ENCODE measurements around the gene SAMSN1. TPM values are rescaled to one million over a fixed set of nuclear protein-coding genes. Genes with fewer than 3 reads are reported as not detected.

The SAMSN1 gene
- total and polyA plus RNA-seq, 2 experiments from 2014 or later = 3.2 to 5.4 TPM

DNA sequence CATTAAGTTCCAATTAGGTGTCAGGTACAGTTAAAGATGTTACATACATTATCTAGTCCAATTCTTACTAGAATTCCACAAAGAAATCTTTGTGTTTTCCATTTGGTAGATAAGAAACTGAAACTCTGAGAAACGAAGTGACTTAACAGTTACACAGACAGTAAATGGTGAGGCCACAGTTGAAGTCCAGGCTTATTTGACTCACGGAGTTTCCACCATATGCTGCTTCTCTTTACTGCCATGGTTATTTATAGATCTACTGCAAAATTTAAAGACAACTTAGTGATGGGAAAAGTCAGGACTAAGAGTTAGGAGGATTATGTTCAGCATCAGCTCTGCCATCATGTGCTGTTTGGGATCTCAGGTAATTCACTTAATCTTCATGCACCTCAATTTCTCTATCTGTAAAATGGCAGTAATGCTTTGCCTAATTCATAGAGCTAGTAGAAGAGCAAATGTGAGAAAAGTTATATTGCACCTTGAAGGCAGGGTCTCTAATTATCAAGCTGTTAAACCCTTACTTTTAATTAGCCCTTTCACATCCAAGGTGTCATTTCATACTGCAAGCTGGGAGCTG lies 26.2 kb upstream of the SAMSN1 start (continued):
- TF ChIP-seq, protein P1, sequence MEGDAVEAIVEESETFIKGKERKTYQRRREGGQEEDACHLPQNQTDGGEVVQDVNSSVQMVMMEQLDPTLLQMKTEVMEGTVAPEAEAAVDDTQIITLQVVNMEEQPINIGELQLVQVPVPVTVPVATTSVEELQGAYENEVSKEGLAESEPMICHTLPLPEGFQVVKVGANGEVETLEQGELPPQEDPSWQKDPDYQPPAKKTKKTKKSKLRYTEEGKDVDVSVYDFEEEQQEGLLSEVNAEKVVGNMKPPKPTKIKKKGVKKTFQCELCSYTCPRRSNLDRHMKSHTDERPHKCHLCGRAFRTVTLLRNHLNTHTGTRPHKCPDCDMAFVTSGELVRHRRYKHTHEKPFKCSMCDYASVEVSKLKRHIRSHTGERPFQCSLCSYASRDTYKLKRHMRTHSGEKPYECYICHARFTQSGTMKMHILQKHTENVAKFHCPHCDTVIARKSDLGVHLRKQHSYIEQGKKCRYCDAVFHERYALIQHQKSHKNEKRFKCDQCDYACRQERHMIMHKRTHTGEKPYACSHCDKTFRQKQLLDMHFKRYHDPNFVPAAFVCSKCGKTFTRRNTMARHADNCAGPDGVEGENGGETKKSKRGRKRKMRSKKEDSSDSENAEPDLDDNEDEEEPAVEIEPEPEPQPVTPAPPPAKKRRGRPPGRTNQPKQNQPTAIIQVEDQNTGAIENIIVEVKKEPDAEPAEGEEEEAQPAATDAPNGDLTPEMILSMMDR (conservative IDR thresholded peaks at IDR 0.05; ENCODE audit: low read depth in 2 of 2) = no peak
- no peak for TF ChIP-seq EZH2 (IDR thresholded peaks at IDR 0.05; ENCODE audit: low read depth, unreplicated experiment)
- TF ChIP-seq CREB1 (CRISPR knock-in tag; IDR thresholded peaks at IDR 0.05; ENCODE audit: low read depth) = no peak
- TF ChIP-seq NANOG (IDR thresholded peaks at IDR 0.05; ENCODE audit: borderline replicate concordance) = no peak

DNA sequence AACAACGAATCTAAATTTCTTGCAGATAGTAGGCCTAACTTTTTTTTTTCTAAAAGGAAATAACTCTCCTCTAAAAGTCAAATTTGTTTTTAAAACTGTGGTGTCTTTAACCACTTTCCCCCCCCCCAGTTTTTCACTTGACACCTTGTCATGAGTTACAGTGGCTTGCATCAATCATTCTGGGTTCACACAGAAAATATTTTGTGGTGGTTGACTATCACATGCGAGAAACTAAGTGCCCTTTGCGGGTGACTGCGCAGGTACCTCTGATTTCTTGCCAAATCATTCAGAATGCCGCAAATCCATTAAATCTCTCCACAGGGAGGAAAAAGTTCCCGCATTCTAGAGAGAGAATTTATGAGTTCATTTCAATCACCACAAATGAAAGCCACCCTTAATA lies 23.8 kb upstream of the SAMSN1 start:
- Mint-ChIP-seq H3K9me3 (no peaks in the 10 kb centered on the region; the same call in 2 of the 3 replicates), H3K36me3 (ENCODE audit: low read depth) (no peaks in the 10 kb centered on the region), H3K4me1 (peaks cover 2% of the 10 kb centered on the region; the same call in 2 of the 3 replicates), H3K27ac (no peak overlapping the region), H3K4me3 (no peak overlapping the region), H3K27me3 (ENCODE audit: insufficient read depth, low read depth, poor library complexity) (no peaks in the 10 kb centered on the region)
- no peak overlapping the region for H3K4me3 ChIP-seq
- H3K9me2 ChIP-seq (ENCODE audit: insufficient read depth) = peaks cover 4% of the 10 kb centered on the region; the same call in 1 of the 2 replicates
- H3K27ac ChIP-seq (ENCODE audit: low read depth) = no peak overlapping the region
- no peaks in the 10 kb centered on the region for H3F3A ChIP-seq (replicated peaks; ENCODE audit: low read depth)
- ATAC-seq (no peak), DNase-seq (ENCODE audit: low spot score) (no peak)
- H3K4me1 ChIP-seq (ENCODE audit: insufficient read depth) = no peaks in the 10 kb centered on the region; the same call in none of the 2 replicates
- no peak overlapping the region for H2AFZ ChIP-seq
- H3K27me3 ChIP-seq (ENCODE audit: insufficient read depth) = no peaks in the 10 kb centered on the region
- no peaks in the 10 kb centered on the region for H3K79me2 ChIP-seq (replicated peaks; ENCODE audit: insufficient read depth)
- H3K4me2 ChIP-seq = no peak overlapping the region
- TF ChIP-seq ZNF114 (CRISPR knock-in tag; IDR thresholded peaks at IDR 0.05) (no peak), EZH2phosphoT487 (IDR thresholded peaks at IDR 0.05; ENCODE audit: unreplicated experiment) (no peak), POLR2AphosphoS5 (IDR thresholded peaks at IDR 0.05; ENCODE audit: low read depth) (no peak), JUNB (IDR thresholded peaks at IDR 0.05; ENCODE audit: unreplicated experiment) (no peak), CREB1 (CRISPR knock-in tag; IDR thresholded peaks at IDR 0.05; ENCODE audit: low read depth) (no peak), NANOG (IDR thresholded peaks at IDR 0.05; ENCODE audit: borderline replicate concordance) (no peak), STAT1 (IDR thresholded peaks at IDR 0.05; ENCODE audit: unreplicated experiment) (no peak)
- TF ChIP-seq, protein P1 (conservative IDR thresholded peaks at IDR 0.05; ENCODE audit: low read depth in 2 of 2) = no peak
- no peaks in the 10 kb centered on the region for H4K20me1 ChIP-seq (replicated peaks; ENCODE audit: insufficient read depth)
- no peaks in the 10 kb centered on the region for H3K36me3 ChIP-seq (ENCODE audit: insufficient read depth)
